NOMO-1 (cell line): ENCODE measurements around the gene KLF16.
"Not testable (repeated sequence)": the region's sequence is repeated elsewhere in the genome, so short reads cannot be mapped to it uniquely, and the experiment has no call there.

Experiments used
- DNase-seq, 2 experiments: peaks; one replicate each; lab custom pipeline; 2025; ENCODE audit not compliant: unreplicated experiment in 2 of 2; lab: John Stamatoyannopoulos, UW

The KLF16 gene

DNA sequence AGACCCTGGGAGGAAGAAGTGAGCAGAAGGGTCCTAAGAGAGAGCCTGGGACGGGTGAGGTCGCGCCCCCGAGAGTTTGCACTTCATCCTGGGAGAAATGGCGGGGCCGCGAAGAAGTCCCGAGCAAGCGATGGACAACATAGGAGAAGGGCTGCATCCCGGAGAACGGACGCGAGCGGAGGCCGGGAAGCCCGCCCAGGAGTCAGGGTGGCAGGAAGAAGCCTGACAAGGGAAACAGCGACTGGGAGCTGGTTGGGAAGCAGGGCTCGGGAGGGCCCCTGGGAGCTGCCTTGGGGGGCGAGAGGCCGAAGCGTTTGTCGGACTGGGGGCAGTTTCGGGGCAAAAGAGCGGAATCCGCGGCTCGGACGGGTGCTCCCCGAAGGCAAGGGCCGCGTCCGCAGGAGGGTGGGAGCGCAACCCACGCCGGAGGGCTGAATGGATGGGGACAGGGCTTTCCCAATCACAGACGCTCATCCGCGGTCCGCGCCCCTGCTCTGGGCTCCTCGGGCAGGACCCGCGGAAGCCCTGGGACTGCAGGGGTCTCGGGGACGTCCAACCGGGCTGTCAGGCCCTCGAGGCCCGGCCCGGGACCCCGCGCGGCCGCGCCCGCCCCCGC, 21.4 kb upstream of the KLF16 start:
- DNase-seq, result no peak

DNA sequence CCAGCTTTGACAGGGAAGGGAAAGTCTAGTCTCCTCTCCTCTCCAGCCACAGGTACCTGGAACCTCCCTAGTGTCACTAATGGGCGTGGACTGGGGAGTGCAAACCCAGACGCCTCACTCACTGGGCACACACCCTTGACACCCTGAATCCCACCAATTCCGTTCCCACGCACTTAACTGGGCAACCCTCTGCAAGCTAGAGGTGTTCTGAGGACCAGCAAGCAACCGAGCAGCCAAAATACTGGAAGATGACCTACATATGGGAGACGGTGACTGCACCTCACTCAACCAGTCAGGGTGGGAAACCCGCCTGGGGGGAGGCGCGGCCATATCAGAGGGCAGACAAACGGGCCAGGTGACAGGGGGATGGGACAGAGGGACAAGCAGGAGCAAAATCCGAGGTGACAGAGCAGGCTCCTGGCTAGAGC, 20.9 kb upstream of the KLF16 start:
- DNase-seq, result no peak

DNA sequence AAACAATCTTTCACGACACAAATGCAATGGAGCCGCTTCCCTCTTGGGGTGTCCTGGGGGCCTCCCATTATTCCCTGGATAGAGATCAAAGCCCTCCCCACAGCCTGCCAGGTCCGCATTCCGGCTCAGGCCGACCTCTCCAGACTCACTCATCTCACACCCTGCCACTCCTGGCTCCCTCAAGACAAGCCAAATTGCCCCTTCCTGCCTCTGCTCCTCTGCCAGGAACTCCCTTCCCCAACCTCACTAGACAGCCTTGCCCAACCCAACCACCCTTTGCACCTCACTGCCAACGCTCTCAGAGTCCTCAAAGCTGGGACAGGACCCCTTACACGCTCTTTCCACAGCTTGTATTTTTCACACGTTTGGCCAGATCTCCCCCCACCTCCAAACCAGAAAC, 20.4 kb upstream of the KLF16 start:
- DNase-seq, result no peak

DNA sequence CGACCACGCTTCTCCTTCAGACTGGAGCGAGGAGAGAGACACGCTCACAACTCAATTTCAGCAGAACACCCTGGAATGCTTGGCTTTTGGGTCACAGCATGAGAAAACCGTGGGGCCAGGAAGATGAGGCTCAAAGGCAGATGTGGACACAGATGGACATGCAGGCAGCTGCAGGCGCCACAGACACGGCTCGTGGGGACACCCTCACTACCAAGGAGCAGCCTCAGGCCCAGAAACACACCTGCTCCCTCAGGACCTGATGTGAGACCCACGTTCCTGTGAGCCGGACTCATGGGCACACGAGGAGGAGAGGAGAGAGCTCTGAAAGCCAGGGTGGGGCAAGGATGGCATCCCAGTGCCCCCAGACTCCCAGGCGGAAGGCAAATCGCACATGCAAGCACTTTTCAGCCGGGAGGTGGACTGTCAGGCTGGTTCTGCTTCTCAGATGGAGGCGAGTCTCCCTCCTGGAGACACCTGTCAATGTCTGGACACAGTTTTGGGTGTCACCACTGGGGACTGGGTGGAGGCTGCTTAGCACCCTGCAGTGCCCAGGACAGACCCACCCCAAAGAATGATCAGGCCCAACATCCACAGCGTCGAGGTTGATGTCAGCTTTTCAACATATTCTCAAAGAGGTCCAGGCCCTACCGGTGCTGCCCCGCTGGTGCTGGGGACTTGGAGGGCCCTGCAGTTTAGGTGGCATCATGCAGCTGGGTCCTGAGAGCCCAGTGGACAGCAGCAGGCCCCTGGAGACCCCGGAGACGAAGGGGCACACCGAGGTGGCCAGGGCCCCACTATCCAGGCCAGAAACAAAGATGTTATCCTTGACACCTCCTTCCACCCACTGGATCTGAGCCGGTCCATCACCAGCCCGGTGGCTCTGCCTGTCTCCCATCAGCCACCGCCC, 19.7 kb upstream of the KLF16 start:
- DNase-seq, result no peak

DNA sequence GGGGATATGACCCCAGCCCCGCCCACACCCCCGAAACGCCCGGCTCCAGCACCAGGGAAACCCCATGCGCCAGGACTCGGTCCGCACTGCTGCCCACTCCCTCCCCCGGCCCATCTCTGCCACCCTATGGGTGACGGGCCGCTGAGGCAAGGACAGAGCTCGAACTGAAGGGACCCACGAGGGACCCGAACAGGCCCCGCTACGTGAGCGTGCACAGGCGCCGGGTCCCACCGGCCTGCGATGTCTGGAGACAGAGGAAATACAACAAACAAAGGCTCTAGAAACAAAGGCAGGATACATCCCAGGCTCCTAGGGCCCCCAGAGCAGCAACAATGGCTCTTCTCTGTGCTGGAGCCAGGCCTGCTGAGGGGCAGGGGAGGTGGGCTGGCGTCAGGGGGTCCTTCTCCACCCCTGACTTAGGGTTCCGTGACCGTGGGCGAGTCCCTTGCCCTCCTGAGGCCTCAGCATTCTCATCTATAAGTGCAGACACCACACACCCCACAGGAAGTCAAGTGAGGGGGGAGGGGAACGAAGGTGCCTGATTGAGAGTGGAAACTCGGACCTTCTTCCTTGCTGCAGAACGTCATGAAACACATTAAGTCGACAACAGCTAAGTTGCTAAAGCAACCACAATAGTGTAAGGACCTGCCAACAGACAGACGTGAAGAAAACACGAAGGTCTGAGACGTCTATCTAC, 18.9 kb upstream of the KLF16 start:
- no peak for DNase-seq

DNA sequence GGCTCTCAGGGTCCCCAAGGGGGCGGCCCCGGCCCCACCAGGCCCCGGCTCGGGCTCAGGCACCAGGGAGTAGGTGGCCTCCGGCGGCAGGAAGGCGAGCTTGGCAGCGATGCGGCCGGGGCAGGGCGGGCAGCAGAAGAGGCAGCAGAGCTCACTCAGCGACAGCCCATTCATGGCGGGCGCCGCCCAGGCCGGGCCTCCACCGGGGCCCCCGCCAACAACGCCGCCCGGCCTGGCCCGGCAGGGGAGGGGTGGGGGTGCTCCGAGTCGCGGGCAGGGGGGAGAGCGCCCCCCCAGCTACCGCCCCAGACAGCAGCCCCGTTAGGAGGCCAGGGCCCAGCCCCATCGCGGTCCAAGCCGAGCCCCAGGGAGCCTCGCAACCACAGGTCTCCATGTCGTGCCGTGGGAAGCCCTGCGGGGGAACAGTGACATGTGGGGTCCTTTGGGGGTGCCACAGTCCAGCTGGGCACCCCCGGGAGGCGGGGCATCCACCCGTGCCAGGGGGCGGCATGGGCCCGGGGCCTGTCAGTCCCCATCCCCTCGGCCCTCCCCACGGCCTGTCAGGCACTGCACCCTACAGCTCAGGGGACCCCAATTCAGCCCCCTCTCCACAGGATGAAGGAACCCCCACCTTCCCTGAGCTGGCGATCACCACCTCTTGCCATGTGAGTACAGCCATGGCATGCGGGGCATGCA, 18.2 kb upstream of the KLF16 start:
- DNase-seq, result not testable (repeated sequence)

DNA sequence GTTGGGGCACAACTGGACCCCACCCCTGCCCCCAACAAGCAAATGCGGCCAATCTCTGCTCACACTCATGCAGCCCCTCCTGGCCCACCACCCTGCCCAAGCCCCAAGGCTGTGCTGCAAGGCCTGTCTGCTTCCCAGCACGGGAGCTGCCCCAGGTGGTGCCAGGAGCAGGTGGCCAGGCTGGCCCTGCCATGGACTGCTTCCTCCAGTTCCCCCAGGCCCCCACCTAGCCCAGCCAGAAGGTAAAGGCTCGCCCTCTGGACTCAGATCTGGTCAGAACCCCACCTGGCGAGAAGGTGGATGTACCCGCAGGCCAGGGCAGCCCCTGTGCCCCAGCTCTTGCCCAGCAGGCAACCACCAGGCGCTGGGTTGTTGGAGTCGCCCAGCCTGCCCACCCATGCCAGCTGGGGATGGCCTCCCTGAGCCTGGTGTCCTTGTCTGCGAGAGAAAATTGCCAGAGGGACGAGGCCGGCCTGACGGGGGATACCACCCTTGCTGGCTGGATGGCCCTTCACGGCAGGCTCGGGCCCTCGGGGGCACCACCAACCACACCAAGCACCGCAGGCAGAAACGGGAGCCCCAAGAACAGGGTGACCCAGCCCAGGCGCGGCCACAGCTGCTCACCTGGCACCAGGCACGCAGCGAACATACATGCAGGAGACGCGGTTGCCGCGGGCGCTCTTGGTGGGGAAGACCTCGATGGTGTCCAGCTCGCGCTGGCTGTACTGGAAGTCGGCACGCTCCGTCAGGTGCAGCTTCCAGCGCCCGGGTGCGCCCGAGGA, 17.4 kb upstream of the KLF16 start:
- DNase-seq, result no peak

DNA sequence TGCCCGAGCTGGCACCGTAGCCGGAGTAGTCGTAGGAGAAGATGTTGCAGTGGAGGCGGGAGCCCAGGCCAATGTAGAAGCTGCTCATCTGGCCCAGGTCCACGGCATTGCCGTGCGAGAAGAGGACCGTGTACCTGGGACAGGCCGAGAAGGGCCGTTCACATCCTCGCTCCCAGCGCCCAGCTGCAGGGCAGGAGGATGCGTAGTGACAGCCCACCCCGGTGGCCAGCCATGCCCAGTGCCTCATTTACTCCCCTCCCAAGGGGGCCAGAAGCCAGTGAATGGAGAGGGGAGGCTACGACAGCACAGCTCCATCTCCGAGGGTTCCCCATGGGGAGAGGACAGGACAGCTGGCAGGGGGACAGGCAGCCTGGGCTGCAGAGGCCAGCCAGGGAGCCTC, 16.6 kb upstream of the KLF16 start:
- not testable (repeated sequence) for DNase-seq

DNA sequence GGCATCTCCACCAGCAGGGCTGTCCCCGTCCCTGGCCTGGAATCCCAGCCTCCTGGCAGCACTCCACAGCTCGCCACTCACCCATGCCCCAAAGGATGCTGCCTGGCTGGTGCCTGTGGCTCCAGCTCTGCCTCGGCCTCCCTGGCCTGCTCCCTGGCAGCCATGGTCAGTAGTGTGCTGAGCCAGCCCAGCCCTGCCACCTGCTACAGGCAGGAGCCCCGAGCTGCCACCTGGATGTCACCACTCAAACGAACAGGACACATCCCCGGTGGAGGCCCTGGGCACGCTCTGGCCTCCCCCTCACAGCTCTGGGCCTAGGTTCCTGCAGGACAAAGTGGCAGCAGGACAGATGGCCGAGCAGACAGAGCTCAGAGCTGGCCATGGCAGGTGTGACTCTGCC, 15.2 kb upstream of the KLF16 start:
- not testable (repeated sequence) for DNase-seq

DNA sequence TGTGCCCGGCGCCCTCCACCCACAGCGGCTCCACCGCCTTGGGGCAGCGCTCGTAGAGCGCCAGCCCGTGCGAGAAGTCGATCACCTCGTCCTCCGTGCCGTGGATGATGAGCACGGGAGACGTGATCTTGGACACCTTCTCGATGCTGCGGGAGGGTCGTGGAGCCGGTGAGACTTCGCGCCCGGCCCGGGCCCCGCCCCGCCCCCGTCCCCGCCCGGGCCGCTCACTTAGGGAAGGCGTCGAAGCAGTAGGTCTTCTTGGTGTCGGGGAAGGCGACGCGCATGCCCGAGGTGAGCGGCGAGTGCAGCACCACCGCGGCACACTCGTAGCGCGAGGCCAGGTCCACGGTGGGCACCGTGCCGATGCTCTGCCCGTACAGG, 13.9 kb upstream of the KLF16 start:
- not testable (repeated sequence) for DNase-seq

DNA sequence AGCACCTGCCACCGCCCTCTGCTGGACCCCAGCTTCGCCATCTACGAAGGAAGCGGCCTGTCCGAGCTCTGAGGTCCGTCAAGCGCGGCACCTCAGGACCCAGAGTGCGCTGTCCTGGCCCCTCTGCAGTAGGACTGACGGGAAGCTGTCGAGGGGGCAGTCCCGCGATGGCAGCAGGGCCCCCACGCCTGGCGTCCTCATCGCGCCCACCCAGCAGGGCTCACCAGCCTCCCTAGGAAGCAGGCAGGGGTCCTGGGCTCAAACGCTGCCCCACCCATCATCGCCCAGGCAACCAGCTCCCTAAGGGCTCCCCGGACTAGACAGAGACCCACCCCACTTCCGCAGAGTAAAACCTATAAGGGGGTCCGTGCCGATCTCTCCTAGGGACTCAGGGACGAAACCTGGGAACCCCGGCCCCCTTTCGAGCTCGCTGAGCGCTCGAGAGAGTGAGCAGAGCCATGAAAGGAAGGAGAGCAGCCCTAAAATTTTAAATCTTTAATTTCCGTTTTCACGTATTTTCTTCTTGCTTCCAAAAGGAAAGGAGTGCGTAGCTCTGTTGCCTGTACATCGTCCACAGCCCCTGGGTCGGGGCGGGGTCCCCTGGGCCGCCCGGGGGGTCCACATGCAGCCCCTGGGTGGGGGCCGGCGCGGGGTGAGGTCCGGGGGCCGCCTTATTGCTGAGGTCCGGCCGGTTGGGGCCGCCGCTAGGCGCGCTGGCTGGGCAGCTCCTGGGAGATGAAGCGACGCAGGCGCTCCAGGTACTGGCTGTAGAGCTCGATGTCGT, 13.3 kb upstream of the KLF16 start:
- not testable (repeated sequence) for DNase-seq

DNA sequence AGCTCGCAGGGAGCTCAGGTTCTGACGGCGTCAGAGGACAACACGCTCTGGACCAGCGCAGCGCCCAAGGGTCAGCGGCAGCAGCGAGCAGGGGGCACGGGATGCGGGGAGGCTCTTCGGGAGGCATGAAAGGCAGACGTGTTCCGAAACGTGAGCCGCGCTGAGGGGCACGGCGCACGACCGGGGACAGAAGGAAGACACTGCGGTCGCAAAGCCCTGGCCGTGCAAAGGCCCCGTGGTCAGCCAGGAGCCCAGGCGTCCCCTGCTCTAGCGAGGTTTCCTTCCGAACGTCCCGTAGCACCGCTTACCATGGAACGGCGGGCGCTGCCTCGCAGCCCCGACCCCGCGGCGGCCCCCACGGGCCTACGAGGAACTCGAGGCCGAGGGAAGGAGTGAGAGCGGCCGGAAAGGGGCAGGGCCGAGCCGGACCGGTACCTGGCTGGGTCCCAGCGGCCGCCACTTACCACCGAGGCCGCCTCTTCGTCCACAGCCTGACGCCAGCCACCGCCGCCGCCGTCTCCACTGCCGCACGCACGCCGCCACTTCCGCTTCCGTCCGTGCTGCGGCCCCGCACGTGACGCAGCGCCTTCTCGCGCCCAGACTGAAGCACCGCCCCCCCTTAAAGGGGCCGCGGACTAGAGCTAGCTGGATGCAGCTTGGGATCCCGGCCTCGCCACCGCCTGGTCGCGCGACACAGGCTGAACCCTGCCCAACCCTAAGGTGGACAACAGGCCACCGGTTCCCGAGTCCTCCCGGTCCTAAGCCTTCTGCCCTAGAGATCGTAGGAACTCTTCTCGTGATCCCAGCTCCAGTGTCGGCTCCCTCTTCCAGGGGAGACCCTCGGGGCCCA, 12.5 kb upstream of the KLF16 start:
- peak; percentile 92 to 96 for DNase-seq

DNA sequence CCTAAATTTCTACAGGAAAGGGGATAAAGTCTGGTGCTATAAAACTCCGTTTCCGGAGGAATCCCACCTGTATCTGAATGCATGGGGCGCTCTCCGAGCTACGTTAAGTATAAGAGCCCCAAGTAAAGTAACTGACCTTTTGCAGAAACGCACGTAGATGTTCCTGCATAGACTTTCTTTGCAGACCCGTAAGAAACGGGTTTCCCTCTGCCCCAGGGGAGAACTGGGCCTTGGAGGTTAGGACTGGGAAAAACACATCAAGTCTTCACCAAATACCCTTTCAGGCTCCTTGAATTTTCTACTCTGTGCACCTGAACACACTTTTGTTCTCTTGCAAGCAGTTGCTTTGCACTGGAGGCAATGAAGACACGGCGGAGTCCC, 11.9 kb upstream of the KLF16 start:
- not testable (repeated sequence) for DNase-seq

DNA sequence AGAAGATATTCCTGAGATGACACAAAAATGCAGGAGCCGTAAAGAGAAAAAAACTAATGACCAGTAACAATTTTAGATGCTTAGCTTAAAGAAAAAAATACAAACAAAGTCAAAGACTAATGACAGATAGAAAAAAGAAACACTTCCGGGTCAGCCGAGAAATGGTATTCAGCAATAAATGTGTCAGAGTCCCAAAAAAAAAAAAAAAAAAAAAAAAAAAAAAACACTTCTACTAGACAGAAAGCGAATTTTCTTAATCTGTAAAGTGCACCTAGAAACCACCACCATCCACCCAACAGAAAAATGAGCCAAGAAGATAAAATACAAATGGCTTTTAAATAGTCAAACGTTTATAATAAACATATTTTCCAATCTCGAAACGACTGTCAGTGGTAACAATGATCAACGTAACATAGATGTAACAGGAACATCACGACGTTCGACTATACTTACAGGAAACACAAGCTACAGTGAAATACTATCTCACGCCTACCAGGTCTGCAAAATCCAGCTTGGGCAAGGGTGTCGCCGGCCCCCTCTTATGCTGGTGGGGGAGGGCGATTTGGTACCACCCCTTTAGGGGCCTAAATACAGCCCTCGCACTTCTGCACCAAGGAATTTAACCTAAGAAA, 11.3 kb upstream of the KLF16 start:
- peak in 1 of 2 experiments; percentile 55 for DNase-seq

DNA sequence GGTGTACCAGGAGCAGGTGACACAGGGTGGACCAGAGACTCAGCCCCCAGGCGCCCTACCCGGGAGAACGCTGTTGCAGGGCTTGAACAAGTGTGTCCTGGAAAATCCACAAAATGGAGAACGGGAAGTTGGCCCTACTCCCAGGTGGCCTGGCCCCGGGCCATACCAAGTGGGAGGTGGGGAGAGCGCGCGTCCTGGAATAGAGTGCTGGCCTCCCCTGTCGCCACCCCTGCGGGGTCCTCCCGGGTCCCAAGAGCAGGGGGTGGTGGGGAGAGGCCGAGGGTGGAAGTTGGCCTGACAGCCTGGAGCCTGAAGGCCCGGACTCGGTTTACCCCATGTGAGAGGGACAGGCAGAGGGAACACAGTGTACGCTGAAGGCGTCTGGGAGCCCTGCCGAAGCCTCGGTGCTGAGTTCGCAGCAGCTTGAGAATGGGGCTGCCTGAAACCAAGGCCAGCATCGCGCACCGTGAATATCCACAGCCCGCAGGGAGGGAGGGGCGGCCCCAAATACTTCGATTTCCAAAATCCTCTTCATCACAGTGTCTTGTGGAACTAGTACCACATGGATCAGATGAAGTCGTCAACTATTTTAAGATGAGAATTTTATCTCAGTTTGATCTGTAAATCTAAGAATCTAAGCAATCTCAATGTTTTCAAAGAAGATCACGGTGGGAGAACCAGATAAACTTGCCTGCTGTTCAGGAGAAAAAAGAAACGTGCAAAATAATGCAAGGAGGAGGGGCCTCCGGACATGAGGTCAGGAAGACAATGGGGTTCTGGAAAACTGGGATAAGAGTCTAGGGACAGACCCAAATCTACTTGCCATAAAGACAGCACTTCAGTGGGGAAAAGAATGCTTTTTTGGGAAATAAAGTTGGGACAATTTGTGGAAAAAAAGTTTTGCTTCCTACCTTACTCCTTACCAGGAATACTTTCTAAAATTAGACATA, 10.4 kb upstream of the KLF16 start:
- no peak for DNase-seq

DNA sequence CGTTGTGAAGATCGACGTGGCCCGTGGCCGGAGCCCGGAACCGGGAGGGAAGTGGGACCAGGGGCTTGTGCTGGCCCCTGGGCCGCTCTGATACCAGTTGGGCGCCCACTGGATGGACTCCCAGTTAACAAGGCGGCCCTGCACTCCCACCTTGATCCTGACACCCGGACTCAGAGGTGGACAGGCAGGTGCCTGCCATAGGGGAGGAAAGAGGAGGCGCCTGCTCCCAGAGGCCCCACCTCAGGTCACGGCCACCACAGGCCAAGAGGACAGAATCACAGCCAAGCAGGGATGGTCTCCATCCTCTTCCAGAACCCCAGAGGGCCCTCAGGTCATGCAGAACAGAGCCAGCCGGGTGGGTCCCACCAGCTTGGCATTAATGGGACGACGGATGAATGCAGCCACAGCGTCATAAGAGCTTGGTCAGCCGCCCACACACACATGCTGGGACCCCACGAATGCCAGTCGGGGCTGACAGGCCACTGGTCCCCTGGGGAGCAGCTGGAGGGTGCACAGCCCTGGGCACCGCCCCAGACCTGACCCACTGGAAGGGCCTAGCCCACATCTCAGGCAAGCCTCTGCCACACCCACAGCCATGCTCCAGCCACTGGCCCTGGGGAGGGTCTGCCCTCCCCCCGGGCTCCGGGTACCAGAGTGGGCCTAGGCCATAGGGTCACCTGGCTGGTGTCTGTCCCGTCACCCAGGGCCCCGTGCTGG, 9.6 kb upstream of the KLF16 start:
- DNase-seq, result no peak
